Measurements from ENCODE around the gene KRT4. TPM values are rescaled to one million over a fixed set of nuclear protein-coding genes. Genes with fewer than 3 reads are reported as not detected.

Gene KRT4
- total and polyA plus RNA-seq, 2 donors (not counting 3 experiments of a cell fraction or from before 2014, with no cell fraction given) = not detected

DNA sequence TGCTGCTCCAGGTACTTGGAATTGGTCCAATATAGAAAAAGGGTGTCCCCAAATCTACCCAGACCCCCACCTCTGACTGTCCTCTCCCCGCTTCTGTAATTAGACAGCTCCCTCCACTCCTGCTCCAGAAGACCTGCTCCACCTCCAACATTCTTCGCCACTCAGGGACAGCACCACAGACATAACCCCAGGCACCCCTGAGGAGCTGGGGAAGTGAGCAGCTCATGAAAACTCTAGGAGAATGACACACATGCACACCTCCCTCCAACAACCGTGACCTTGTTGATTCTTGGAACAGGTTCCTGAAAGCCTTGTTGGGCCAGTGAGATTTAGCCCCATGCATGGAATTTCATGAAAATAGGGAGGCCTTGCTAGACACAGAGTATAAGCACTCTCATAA lies 8.2 kb downstream of the KRT4 start:
- Histone ChIP-seq H2AFZ (ENCODE audit: low read depth, low read length) (no peak overlapping the region), H3K27ac (ENCODE audit: insufficient read depth, low read depth, low read length) (no peak overlapping the region), H4K20me1 (replicated peaks; ENCODE audit: control insufficient read depth, extremely low read depth, insufficient read depth, low read length) (no peaks in the 10 kb centered on the region), H3K79me2 (ENCODE audit: control insufficient read depth, insufficient read depth, low read length) (no peaks in the 10 kb centered on the region), H3K4me3 (replicated peaks in 1 of 3; ENCODE audit: insufficient read depth in 1 of 3, low read depth in 1 of 3, low read length in 3 of 3) (no peak overlapping the region), H3K9ac (replicated peaks; ENCODE audit: extremely low read depth, insufficient read depth, low read length) (no peak overlapping the region), H3K9me1 (replicated peaks; ENCODE audit: control insufficient read depth, extremely low read depth, insufficient read depth, low read length) (no peaks in the 10 kb centered on the region), H3K9me3 (replicated peaks; ENCODE audit: control insufficient read depth, insufficient read depth, low read length) (no peaks in the 10 kb centered on the region), H3K36me3 (ENCODE audit: control insufficient read depth in 2 of 2, extremely low read depth in 1 of 2, insufficient read depth in 2 of 2, low read length in 2 of 2) (no peaks in the 10 kb centered on the region), H3K27me3 (ENCODE audit: control insufficient read depth in 2 of 2, insufficient read depth in 2 of 2, low read length in 2 of 2) (peaks cover 0 to 5% of the 10 kb centered on the region in 2 experiments), H3K4me2 (ENCODE audit: insufficient read depth, low read length) (no peak overlapping the region), H3K4me1 (ENCODE audit: control insufficient read depth, extremely low read depth, insufficient read depth, low read length) (no peaks in the 10 kb centered on the region)
- TF ChIP-seq GATA2 (IDR thresholded peaks at IDR 0.05; ENCODE audit: insufficient read depth, insufficient read length, low read depth, low read length) = no peak
- TF ChIP-seq POLR2A (IDR thresholded peaks at IDR 0.05; ENCODE audit: low read depth, low read length) = no peak
- no peak for TF ChIP-seq POLR2AphosphoS5 (IDR thresholded peaks at IDR 0.05; ENCODE audit: insufficient read depth, low read depth, low read length)
- no peak for TF ChIP-seq EZH2 (IDR thresholded peaks at IDR 0.05; ENCODE audit: borderline replicate concordance, low read depth, low read length, severe bottlenecking)
- TF ChIP-seq, protein P1, sequence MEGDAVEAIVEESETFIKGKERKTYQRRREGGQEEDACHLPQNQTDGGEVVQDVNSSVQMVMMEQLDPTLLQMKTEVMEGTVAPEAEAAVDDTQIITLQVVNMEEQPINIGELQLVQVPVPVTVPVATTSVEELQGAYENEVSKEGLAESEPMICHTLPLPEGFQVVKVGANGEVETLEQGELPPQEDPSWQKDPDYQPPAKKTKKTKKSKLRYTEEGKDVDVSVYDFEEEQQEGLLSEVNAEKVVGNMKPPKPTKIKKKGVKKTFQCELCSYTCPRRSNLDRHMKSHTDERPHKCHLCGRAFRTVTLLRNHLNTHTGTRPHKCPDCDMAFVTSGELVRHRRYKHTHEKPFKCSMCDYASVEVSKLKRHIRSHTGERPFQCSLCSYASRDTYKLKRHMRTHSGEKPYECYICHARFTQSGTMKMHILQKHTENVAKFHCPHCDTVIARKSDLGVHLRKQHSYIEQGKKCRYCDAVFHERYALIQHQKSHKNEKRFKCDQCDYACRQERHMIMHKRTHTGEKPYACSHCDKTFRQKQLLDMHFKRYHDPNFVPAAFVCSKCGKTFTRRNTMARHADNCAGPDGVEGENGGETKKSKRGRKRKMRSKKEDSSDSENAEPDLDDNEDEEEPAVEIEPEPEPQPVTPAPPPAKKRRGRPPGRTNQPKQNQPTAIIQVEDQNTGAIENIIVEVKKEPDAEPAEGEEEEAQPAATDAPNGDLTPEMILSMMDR (IDR thresholded peaks at IDR 0.05; ENCODE audit: extremely low read depth in 1 of 2, insufficient read depth in 1 of 2, low read depth in 1 of 2, low read length in 2 of 2) = no peak
- TF ChIP-seq FOS (IDR thresholded peaks at IDR 0.05; ENCODE audit: borderline replicate concordance, insufficient read depth, low read length) = no peak
- no peak for TF ChIP-seq JUN (IDR thresholded peaks at IDR 0.05; ENCODE audit: borderline replicate concordance, insufficient read depth, insufficient read length, low read depth)
- TF ChIP-seq MYC (IDR thresholded peaks at IDR 0.05; ENCODE audit: low read depth, low read length) = no peak
- TF ChIP-seq MAX (IDR thresholded peaks at IDR 0.05; ENCODE audit: insufficient read depth, insufficient read length) = no peak
- dilution Hi-C loops (cut with MboI; ENCODE audit: extremely low pct_ligation_motif_present, low sequenced_read_pairs) (no loop called here), intact Hi-C loops (cut with micrococcal nuclease) (no loop called here)
- ChIA-PET CTCF (interaction anchor here (0.7 to 1.0 kb wide), 2 partner anchors 60 to 459 kb away, joined by 3 read pairs; no protein-coding TSS in a partner anchor), POLR2A (no interaction called here)
- no peak for FAIRE-seq
- DNase-seq (ENCODE audit: low read depth, low spot score) = no peak
- no TSS peak for BruUV-seq (replicated peaks)
